Embryonic facial prominence (tissue), 1 donor: ENCODE results near the gene RSKR.
"Not testable (repeated sequence)": the region's sequence is repeated elsewhere in the genome, so short reads cannot be mapped to it uniquely, and the experiment has no call there.

Source experiments
- DNase-seq: peaks from one replicate; pipeline ENCODE4 v3.0.0-alpha.2; 2016; ENCODE audit errors: extremely low spot score

The RSKR gene, protein sequence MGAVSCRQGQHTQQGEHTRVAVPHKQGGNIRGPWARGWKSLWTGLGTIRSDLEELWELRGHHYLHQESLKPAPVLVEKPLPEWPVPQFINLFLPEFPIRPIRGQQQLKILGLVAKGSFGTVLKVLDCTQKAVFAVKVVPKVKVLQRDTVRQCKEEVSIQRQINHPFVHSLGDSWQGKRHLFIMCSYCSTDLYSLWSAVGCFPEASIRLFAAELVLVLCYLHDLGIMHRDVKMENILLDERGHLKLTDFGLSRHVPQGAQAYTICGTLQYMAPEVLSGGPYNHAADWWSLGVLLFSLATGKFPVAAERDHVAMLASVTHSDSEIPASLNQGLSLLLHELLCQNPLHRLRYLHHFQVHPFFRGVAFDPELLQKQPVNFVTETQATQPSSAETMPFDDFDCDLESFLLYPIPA

DNA sequence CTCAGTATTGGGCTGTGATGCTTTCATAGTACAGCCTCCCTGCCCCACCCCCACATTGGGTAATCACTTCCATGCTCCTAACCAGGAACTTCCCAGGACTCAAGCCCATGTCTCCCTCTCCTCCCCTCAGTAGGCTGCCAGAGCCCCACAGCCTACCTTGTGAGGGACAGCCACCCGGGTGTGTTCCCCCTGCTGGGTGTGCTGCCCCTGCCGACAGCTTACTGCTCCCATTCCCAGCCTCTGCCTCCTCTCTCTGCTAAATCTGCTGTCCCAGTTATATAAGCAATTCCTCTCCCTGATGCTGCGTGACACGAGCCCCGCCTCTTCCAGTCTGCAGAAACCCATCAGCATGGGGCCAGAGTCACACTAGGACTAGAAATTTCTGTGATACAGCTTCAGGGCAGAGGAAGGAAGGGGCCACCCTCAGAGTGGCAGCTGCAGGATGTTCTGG is at the start of gene RSKR:
TSS of gene RSKR (minus strand) at position 255 of the 451 bp plus-strand sequence. CDS start at position 231, 24 bp downstream.
- DNase-seq = no peak

- no peak for DNase-seq
Observed at GRCh38 chr17:28663723-28664122, 49.7 kb upstream of the RSKR start.

DNA sequence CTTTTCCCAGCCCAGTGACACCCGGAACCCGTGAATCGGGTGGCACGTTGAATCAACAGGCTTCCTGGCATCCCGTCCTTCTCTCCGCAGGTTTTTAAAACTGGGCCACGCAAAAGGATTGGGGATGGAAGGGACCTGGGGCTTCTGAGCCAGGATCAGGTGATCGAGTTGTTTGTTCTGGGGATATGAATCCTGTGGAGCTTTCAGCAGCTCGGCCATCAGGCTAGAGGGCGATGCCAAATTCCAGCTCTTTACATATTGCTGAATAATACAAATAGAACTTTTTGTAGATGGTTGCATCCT is 48.5 kb upstream of the RSKR start:
- no peak for DNase-seq

GRCh38 chr17:28661635-28662526 is 47.9 kb upstream of the RSKR start, which contains the start of the genes SDF2 and SUPT6H:
Gene SDF2, minus strand, starts transcription at chr17:28661906. Its CDS starts 30 bp downstream, at chr17:28661876.
Gene SUPT6H, plus strand, starts transcription at chr17:28662205. Its CDS starts 11,197 bp downstream, at chr17:28673402.
- DNase-seq = peak; percentile 89

GRCh38 chr17:28659497-28659881 is 45.5 kb upstream of the RSKR start:
- not testable (repeated sequence) for DNase-seq

- not testable (repeated sequence) for DNase-seq
Observed at GRCh38 chr17:28658766-28659496, 44.9 kb upstream of the RSKR start.

- not testable (repeated sequence) for DNase-seq
Observed at GRCh38 chr17:28658342-28658741, 44.4 kb upstream of the RSKR start.

- DNase-seq = no peak
Observed at GRCh38 chr17:28657756-28658155, 43.8 kb upstream of the RSKR start.

DNA sequence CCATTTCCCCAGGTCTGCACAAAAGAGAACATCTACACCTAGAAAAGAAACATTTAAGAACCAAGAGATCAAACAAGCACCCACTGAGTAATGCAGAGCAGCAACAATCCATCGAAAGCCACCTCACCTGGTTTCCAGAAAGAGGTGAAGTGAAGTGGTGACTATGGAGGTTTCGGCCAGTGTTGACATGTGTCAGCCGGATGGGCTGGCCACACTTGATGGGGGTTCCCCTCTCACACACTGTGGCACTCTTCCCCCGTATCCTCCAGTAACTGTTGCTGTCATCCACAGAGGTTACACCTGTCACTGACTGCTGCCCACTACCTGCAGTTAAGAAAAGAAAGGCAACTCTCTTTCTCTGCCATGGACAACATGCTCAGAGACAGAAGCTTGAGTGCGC is 41.2 kb upstream of the RSKR start:
- DNase-seq = no peak

GRCh38 chr17:28648698-28649097 is 34.7 kb upstream of the RSKR start:
- DNase-seq = no peak

- no peak for DNase-seq
Observed at GRCh38 chr17:28646039-28646754, 32.2 kb upstream of the RSKR start.

DNA sequence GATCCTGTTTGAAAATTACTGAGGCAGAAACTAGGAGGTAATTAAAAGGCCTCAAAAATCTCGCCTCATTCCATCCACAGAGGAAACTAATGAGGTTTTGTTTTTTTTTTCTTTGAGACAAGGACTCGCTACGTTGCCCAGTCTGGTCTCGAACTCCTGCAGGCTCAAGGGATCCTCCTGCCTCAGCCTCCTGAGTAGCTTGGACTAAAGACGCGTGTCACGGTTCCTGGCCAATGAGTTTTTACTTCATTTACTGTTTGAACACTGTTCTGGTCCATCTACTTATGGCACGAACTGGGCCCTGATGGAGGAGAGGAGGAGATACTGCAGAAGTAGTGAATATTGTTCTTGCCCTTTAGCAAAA is 31.6 kb upstream of the RSKR start:
- no peak for DNase-seq

- DNase-seq = peak; percentile 91
Observed at GRCh38 chr17:28644787-28645575, 31.0 kb upstream of the RSKR start, which contains the start of gene BLTP2. Gene BLTP2, minus strand, starts transcription at chr17:28645158. Its CDS starts 102 bp downstream, at chr17:28645056.

GRCh38 chr17:28643983-28644786 is 30.2 kb upstream of the RSKR start:
- no peak for DNase-seq

DNA sequence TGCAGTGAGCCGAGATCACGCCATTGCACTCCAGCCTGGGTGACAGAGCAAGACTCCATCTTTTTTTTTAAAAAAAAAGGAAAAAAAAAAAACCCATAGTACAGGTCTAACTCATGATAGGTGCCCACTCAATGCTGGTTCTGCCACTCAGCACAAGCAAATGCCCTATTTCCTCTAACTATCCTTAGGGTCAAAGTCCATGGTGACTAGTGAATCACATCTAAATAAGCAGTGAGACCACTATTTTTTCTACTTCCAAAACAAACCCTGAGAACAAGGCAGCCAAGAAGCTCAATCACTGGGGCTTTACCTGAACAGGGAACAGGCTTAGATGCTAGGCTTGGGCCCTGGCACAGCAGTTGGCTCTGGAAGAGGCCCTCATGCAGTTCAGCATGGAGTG is 27.6 kb upstream of the RSKR start:
- DNase-seq = no peak

DNA sequence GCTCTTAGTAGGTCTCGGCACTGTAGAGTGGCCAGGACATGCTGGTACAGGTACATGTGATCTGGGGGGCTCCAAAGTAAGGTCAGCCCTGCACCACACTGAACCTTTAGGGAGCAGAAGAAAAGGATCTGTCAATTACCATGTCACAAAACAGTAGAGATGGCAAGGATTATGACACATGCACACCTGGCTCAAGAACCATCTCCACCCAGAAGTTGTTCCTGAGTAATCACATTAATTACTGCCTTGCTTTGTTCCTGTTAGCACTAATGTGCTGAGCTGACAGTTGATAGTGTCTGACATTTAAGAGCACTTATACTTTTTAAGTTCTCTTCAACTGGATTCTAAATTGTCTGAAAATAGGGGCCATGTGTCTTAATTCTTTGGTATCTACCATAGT is 21.5 kb upstream of the RSKR start:
- no peak for DNase-seq

DNA sequence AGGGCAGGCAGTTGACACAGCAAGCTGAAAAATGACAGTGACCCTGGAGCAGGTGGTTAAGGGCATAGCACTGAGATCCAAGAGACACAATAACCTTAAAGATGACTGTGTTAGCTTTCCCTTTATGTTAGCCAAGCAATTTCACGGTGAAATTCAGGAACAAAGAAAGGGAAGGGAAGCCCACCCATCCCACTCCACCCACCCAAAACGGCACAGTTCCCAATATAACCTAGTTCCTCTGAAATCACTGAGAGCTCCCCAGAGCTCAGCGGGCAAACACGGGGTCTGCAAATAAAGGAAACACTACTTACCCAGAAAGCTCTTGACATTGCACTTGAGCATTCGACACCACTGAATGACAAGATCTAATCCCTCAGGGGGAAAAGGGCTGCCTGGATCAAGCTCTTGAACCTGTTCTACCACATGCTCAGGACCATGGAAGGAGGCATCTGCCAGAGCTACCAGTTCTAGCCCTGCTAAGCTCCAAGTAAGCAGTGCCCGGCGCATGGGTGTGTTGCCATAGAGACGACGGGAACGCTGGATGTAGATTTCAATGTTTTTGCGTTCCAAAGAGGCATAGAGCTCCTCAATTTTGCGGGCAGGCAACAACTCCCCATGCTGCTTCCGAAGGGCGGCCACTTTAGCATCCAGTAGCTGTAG is 20.4 kb upstream of the RSKR start:
- no peak for DNase-seq

- no peak for DNase-seq
Observed at GRCh38 chr17:28626818-28627217, 12.8 kb upstream of the RSKR start.

- no peak for DNase-seq
Observed at GRCh38 chr17:28624148-28624547, 10.2 kb upstream of the RSKR start.
